Type B pancreatic cell (in vitro differentiated cells): Measurements from ENCODE around the gene TMEM200B. TPM values are rescaled to one million over a fixed set of nuclear protein-coding genes. Genes with fewer than 3 reads are reported as not detected.

ENCODE experiments used
- DNase-seq: peaks from one replicate; pipeline ENCODE4 v3.0.0; 2021; ENCODE audit warnings: mixed read lengths; ENCODE audit not compliant: unreplicated experiment; ENCODE audit errors: extremely low spot score
- H3K27ac Mint-ChIP-seq: 2 replicates; pipeline ENCODE4 v1.8.0; 2021; ENCODE audit warnings: mild to moderate bottlenecking, mixed read lengths
- H3K27me3 Mint-ChIP-seq: 2 replicates; pipeline ENCODE4 v1.8.0; 2021; ENCODE audit warnings: mixed read lengths
- H3K36me3 Mint-ChIP-seq: 2 replicates; pipeline ENCODE4 v1.8.0; 2021; ENCODE audit warnings: mixed read lengths
- H3K4me1 Mint-ChIP-seq: one replicate; pipeline ENCODE4 v1.8.0; 2021; ENCODE audit warnings: mixed read lengths; ENCODE audit not compliant: unreplicated experiment
- H3K4me3 Mint-ChIP-seq: 2 replicates; pipeline ENCODE4 v1.8.0; 2021; ENCODE audit warnings: mild to moderate bottlenecking, mixed read lengths
- H3K9me3 Mint-ChIP-seq: 2 replicates; pipeline ENCODE4 v1.8.0; 2021; ENCODE audit warnings: mixed read lengths
- total RNA-seq: library from RNA; stranded (reverse); gene quantifications from 2 replicates; pipeline ENCODE4 v1.2.1, GENCODE V29; 2021; ENCODE audit warnings: low replicate concordance
- TF ChIP-seq, protein P1 (sequence below): fragments of 200-600 bp; sonication (generic); conservative IDR thresholded peaks from 2 replicates; pipeline ENCODE4 v1.5.0; 2021; ENCODE audit warnings: antibody characterized with exemption, mild to moderate bottlenecking

Gene TMEM200B
- total RNA-seq, 1 donor from 2014 or later, result 8.3 TPM

DNA sequence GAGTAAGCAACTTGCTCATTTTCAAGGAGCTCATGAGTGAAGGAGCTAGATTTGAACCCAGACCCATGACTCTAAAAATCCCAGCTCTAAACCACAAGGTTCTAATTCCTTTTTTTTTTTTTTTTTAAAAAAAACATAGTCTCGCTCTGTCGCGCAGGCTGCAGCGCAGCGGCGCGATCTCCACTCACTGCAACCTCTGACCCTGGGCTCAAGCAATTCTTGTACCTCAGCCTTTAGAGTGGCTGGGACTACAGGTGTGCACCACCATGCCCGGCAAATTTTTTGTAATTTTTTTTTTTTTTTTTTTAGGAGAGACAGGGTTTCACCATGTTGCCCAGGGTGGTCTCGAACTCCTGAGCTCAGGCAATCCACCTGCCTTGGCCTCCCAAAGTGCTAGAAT lies 44.2 kb upstream of the TMEM200B start:
- no peaks in the 10 kb centered on the region for H3K27me3 Mint-ChIP-seq
- no peaks in the 10 kb centered on the region for H3K9me3 Mint-ChIP-seq
- TF ChIP-seq, protein P1, sequence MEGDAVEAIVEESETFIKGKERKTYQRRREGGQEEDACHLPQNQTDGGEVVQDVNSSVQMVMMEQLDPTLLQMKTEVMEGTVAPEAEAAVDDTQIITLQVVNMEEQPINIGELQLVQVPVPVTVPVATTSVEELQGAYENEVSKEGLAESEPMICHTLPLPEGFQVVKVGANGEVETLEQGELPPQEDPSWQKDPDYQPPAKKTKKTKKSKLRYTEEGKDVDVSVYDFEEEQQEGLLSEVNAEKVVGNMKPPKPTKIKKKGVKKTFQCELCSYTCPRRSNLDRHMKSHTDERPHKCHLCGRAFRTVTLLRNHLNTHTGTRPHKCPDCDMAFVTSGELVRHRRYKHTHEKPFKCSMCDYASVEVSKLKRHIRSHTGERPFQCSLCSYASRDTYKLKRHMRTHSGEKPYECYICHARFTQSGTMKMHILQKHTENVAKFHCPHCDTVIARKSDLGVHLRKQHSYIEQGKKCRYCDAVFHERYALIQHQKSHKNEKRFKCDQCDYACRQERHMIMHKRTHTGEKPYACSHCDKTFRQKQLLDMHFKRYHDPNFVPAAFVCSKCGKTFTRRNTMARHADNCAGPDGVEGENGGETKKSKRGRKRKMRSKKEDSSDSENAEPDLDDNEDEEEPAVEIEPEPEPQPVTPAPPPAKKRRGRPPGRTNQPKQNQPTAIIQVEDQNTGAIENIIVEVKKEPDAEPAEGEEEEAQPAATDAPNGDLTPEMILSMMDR, result no peak
- DNase-seq, result no peak
- peaks cover 45% of the 10 kb centered on the region for H3K4me1 Mint-ChIP-seq
- H3K27ac Mint-ChIP-seq, result no peak overlapping the region
- no peak overlapping the region for H3K4me3 Mint-ChIP-seq
- peaks cover 45% of the 10 kb centered on the region for H3K36me3 Mint-ChIP-seq

DNA sequence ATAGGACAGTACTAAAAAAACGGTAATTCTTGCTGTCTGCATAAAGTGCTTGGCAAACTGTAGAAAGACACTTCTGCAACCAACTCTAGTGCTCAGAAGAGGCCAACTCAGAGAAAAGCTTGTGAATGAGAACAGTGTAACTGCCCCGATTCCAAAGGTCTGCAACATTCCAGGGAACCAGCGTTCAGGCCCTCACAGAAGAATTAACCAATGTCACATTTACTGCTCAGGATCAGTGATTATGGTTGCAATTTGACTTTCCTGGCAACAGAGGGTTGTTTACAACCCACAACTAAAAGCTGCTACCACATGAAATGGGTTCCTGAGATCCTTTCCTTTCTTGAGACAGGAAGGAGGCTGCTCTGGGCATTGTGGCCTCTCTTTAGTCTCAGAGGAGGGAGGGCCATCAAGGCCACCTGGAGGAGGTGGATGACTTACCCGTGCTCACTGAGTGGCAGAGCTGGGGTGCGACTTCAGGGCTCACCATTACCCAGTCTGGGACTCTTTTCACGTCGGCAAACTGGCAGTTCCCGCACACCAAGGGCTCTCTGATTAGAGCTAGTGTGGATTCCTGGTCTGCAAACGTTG lies 42.7 kb upstream of the TMEM200B start:
- Mint-ChIP-seq H3K36me3 (peaks cover 36% of the 10 kb centered on the region), H3K9me3 (no peaks in the 10 kb centered on the region), H3K27ac (no peak overlapping the region), H3K27me3 (no peaks in the 10 kb centered on the region), H3K4me3 (no peak overlapping the region), H3K4me1 (peaks cover 35% of the 10 kb centered on the region)
- TF ChIP-seq, protein P1, result no peak
- peak; percentile 34 for DNase-seq

DNA sequence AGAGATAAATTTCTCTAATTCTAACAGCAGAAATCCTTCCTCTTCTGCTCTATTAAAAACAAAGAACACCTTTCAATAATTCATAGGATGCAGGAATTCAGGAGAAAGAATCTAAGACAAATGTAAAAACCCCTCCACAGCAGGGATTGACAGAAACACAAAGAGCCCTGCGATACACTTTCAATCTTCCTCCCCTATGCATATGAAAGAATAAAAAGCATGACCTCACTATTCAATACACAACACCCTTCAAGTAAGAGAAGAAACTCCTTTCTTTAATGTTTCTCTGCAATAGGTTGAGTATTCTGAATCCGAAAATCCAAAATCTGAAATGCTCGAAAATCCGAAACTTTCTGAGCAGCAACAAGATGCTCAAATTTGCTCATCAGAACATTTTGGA lies 40.9 kb upstream of the TMEM200B start:
- peaks cover 34% of the 10 kb centered on the region for H3K36me3 Mint-ChIP-seq
- no peaks in the 10 kb centered on the region for H3K27me3 Mint-ChIP-seq
- peak overlapping the region; percentile 30 for H3K27ac Mint-ChIP-seq
- H3K4me3 Mint-ChIP-seq, result no peak overlapping the region
- H3K4me1 Mint-ChIP-seq, result peaks cover 19% of the 10 kb centered on the region
- TF ChIP-seq, protein P1, result no peak
- DNase-seq, result no peak
- no peaks in the 10 kb centered on the region for H3K9me3 Mint-ChIP-seq

DNA sequence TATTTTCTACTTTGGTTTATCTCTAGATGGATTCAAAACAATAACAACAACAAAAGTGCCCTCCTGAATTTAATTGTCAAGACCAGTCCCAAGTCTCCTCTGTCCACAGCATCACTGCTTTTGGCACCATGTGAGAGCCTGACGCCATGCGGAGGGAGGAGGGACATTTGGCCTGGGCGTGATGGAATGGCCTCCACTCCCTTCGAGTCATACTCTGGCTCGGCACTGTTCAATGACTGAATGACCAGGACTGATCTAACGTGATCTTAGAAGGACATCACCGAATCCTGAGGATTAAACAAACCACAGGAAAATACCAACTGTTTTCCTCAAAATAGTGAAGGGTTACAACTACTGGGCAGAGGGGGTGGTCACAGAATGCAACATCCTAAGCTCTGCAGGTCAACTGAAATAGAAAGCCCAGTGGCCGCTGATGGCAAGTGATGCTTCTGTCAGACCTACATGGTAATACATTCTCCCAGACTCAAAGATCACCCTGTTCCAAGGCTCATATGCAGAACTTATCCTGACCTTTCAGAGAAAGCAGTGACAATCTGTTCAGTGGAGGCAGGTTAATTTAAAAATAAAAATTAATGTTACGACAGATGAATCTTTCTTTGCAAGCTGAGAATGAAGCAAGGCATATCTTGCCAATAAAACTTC lies 38.9 kb upstream of the TMEM200B start:
- peaks cover 16% of the 10 kb centered on the region for H3K4me1 Mint-ChIP-seq
- no peaks in the 10 kb centered on the region for H3K9me3 Mint-ChIP-seq
- H3K36me3 Mint-ChIP-seq, result peaks cover 30% of the 10 kb centered on the region
- H3K27ac Mint-ChIP-seq, result no peak overlapping the region
- no peaks in the 10 kb centered on the region for H3K27me3 Mint-ChIP-seq
- DNase-seq, result peak; percentile 36
- TF ChIP-seq, protein P1, result no peak
- H3K4me3 Mint-ChIP-seq, result no peak overlapping the region

DNA sequence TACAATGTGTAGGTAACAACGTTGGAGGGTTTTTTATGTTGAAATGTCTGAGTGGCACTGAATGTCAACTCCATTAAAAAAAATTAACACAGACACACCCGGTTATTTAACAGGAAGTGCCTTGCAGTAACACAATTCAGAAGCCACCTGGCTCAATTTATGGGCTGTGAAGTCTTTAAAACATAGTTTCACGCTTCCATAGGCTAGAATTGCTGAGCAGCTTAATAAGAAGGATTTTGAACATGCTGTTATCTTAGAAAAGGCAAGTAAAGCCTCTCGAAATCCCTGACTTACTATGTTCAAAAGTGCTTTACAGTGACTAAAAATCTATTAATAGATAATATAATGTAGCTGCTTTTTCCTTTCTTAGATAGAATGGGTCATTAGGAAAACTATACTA lies 38.3 kb upstream of the TMEM200B start:
- Mint-ChIP-seq H3K4me3 (no peak overlapping the region), H3K27me3 (no peaks in the 10 kb centered on the region), H3K9me3 (no peaks in the 10 kb centered on the region), H3K36me3 (peaks cover 36% of the 10 kb centered on the region), H3K27ac (no peak overlapping the region), H3K4me1 (peaks cover 21% of the 10 kb centered on the region)
- no peak for DNase-seq
- TF ChIP-seq, protein P1, result no peak
